ENCODE data around the gene TMIGD1.

- TF ChIP-seq CTCF (IDR thresholded peaks at IDR 0.05) (no peak), POLR2A (IDR thresholded peaks at IDR 0.05) (no peak)
Measured at GRCh38 chr17:30324723-30325122, 9.1 kb downstream of the TMIGD1 start.

Measured in thyroid gland (tissue), 4 donors.